HG03378 (cell line): ENCODE data around the gene ZNF280B.
A peak's percentile ranks its signal among the peaks of the same experiment; 100 is the strongest.
"Not testable (repeated sequence)": the region's sequence is repeated elsewhere in the genome, so short reads cannot be mapped to it uniquely, and the experiment has no call there.

Source experiments
- ATAC-seq: cut with Tn5 transposase; IDR thresholded peaks from one replicate; pipeline ENCODE4 v1.9.1; 2021; ENCODE audit warnings: mild to moderate bottlenecking, moderate library complexity; ENCODE audit not compliant: unreplicated experiment

Gene ZNF280B

GRCh38 chr22:22465094-22465602 is 43.4 kb downstream of the ZNF280B start:
- ATAC-seq, result no peak

- no peak for ATAC-seq
These were observed 43.9 kb downstream of the ZNF280B start for GRCh38 chr22:22464541-22465054.

GRCh38 chr22:22463855-22464540 is 44.5 kb downstream of the ZNF280B start:
- ATAC-seq, result no peak

- no peak for ATAC-seq
These were observed 45.6 kb downstream of the ZNF280B start for GRCh38 chr22:22462813-22463567.

- ATAC-seq, result no peak
These were observed 47.0 kb downstream of the ZNF280B start for GRCh38 chr22:22461583-22461982.

- no peak for ATAC-seq
These were observed 47.4 kb downstream of the ZNF280B start for GRCh38 chr22:22461111-22461510.

GRCh38 chr22:22460635-22461034 is 47.9 kb downstream of the ZNF280B start:
- ATAC-seq, result no peak

- no peak for ATAC-seq
These were observed 48.5 kb downstream of the ZNF280B start for GRCh38 chr22:22460060-22460459.

- no peak for ATAC-seq
These were observed 49.5 kb downstream of the ZNF280B start for GRCh38 chr22:22458896-22459588.

- no peak for ATAC-seq
These were observed 50.2 kb downstream of the ZNF280B start for GRCh38 chr22:22458387-22458786.

GRCh38 chr22:22454997-22455396 is 53.5 kb downstream of the ZNF280B start:
- no peak for ATAC-seq

- ATAC-seq, result no peak
These were observed 55.4 kb downstream of the ZNF280B start for GRCh38 chr22:22452996-22453686.

- ATAC-seq, result no peak
These were observed 56.3 kb downstream of the ZNF280B start for GRCh38 chr22:22452211-22452610.

GRCh38 chr22:22450343-22450839 is 58.2 kb downstream of the ZNF280B start:
- peak; percentile 89 for ATAC-seq

- ATAC-seq, result no peak
These were observed 58.7 kb downstream of the ZNF280B start for GRCh38 chr22:22449819-22450218.

- no peak for ATAC-seq
These were observed 62.0 kb downstream of the ZNF280B start for GRCh38 chr22:22446517-22446916.

GRCh38 chr22:22444007-22444589 is 64.4 kb downstream of the ZNF280B start:
- ATAC-seq, result not testable (repeated sequence)

GRCh38 chr22:22442928-22443709 is 65.4 kb downstream of the ZNF280B start:
- no peak for ATAC-seq

GRCh38 chr22:22441626-22442025 is 66.9 kb downstream of the ZNF280B start:
- not testable (repeated sequence) for ATAC-seq
